Measurements from ENCODE around the gene FOXA2.

DNA sequence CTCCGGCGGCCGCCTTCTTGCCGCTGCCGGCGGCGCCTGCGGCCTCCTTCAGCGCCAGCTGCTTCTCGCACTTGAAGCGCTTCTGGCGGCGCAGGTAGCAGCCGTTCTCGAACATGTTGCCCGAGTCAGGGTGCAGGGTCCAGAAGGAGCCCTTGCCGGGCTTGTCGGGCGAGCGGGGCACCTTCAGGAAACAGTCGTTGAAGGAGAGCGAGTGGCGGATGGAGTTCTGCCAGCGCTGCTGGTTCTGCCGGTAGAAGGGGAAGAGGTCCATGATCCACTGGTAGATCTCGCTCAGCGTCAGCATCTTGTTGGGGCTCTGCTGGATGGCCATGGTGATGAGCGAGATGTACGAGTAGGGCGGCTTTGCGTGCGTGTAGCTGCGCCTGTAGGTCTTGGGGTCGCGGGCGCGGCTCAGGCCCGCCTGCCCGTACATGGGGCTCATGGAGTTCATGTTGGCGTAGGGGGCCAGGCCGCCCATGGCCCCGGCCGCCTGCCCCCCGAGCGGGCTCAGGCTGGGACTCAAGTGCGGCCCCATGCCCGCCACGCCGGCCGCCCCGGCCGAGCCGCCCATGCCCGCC is 1.9 kb downstream of the FOXA2 start:
- TF ChIP-seq SUZ12 (IDR thresholded peaks at IDR 0.05; ENCODE audit: extremely low read depth, insufficient read depth, insufficient read length) (peak; percentile 50), YY1 (IDR thresholded peaks at IDR 0.05; ENCODE audit: insufficient read depth, insufficient read length) (no peak), ZNF274 (IDR thresholded peaks at IDR 0.05; ENCODE audit: low read depth, low read length) (no peak)

Measured in NT2/D1 (cell line).